Effector memory CD8-positive, alpha-beta T cell (primary cell): ENCODE results near the gene TAF11L11.
"Not testable (repeated sequence)": the region's sequence is repeated elsewhere in the genome, so short reads cannot be mapped to it uniquely, and the experiment has no call there.

ENCODE experiments used
- ATAC-seq: fragments of 150-1000 bp; cut with Tn5 transposase; replicated peaks from 2 replicates; pipeline ENCODE4 v1.10.0; 2021; ENCODE audit warnings: mild to moderate bottlenecking, moderate library complexity
- DNase-seq, 3 experiments: peaks; one replicate each; pipeline ENCODE4 v3.0.0; 2021
- H3K27ac Mint-ChIP-seq, 2 donors: one replicate each; pipeline ENCODE4 v1.8.0; 2022; ENCODE audit warnings: mild to moderate bottlenecking in 2 of 2, mixed read lengths in 2 of 2, moderate library complexity in 2 of 2
- H3K27me3 Mint-ChIP-seq, 2 donors: one replicate each; pipeline ENCODE4 v1.8.0; 2022; ENCODE audit warnings: mixed read lengths in 2 of 2
- H3K36me3 Mint-ChIP-seq: one replicate; pipeline ENCODE4 v1.8.0; 2022; ENCODE audit warnings: mild to moderate bottlenecking, moderate library complexity, mixed read lengths; ENCODE audit not compliant: insufficient read depth
- H3K4me1 Mint-ChIP-seq, 2 donors: one replicate each; pipeline ENCODE4 v1.8.0; 2022; ENCODE audit warnings: low read depth in 2 of 2, mixed read lengths in 2 of 2
- H3K4me3 Mint-ChIP-seq, 2 donors: one replicate each; pipeline ENCODE4 v1.8.0; 2022; ENCODE audit warnings: mild to moderate bottlenecking in 2 of 2, mixed read lengths in 2 of 2, moderate library complexity in 2 of 2
- H3K9me3 Mint-ChIP-seq, 2 donors: one replicate each; pipeline ENCODE4 v1.8.0; 2022; ENCODE audit warnings: mixed read lengths in 2 of 2
- total RNA-seq, 9 experiments: gene quantifications; one replicate each; lab custom pipeline; 2026; lab: John Stamatoyannopoulos, UW

TAF11L11 gene
- total RNA-seq = 0 reads per million in 9 experiments

- not testable (repeated sequence) for H3K36me3 Mint-ChIP-seq, H3K27me3 Mint-ChIP-seq, ATAC-seq, H3K4me3 Mint-ChIP-seq, H3K4me1 Mint-ChIP-seq, DNase-seq, H3K27ac Mint-ChIP-seq
- H3K9me3 Mint-ChIP-seq = peaks cover 7 to 20% of the 10 kb centered on the region in 2 donors
These were observed at the start of gene TAF11L11 for GRCh38 chr5:17603880-17604279. Gene TAF11L11, plus strand, starts transcription at chr5:17604183.

GRCh38 chr5:17585658-17586057 is 18.3 kb upstream of the TAF11L11 start, which contains the start of gene TAF11L7:
Gene TAF11L7, minus strand, starts transcription at chr5:17585758.
- not testable (repeated sequence) for H3K4me3 Mint-ChIP-seq

GRCh38 chr5:17590860-17591259 is 13.1 kb upstream of the TAF11L11 start, which contains the start of gene TAF11L8:
Gene TAF11L8, minus strand, starts transcription at chr5:17590960.
- H3K4me3 Mint-ChIP-seq, H3K9me3 Mint-ChIP-seq: not testable (repeated sequence)

More at GRCh38 chr5:17585658-17586057, 18.3 kb upstream of the TAF11L11 start, which contains the start of gene TAF11L7:
- ATAC-seq, H3K36me3 Mint-ChIP-seq, DNase-seq, H3K27ac Mint-ChIP-seq, H3K4me1 Mint-ChIP-seq, H3K27me3 Mint-ChIP-seq, H3K9me3 Mint-ChIP-seq: not testable (repeated sequence)

GRCh38 chr5:17594255-17594654 is 9.7 kb upstream of the TAF11L11 start, which contains the start of gene TAF11L9:
Gene TAF11L9, minus strand, starts transcription at chr5:17594394.
- not testable (repeated sequence) for H3K4me1 Mint-ChIP-seq, DNase-seq, H3K9me3 Mint-ChIP-seq, H3K4me3 Mint-ChIP-seq, ATAC-seq, H3K36me3 Mint-ChIP-seq, H3K27me3 Mint-ChIP-seq, H3K27ac Mint-ChIP-seq

More at GRCh38 chr5:17590860-17591259, 13.1 kb upstream of the TAF11L11 start, which contains the start of gene TAF11L8:
- not testable (repeated sequence) for H3K27me3 Mint-ChIP-seq, H3K27ac Mint-ChIP-seq, ATAC-seq, H3K4me1 Mint-ChIP-seq, DNase-seq, H3K36me3 Mint-ChIP-seq

GRCh38 chr5:17597728-17598127 is 6.3 kb upstream of the TAF11L11 start, which contains the start of gene TAF11L10:
Gene TAF11L10, minus strand, starts transcription at chr5:17597828.
- H3K27ac Mint-ChIP-seq, H3K36me3 Mint-ChIP-seq, ATAC-seq, H3K27me3 Mint-ChIP-seq, H3K9me3 Mint-ChIP-seq, DNase-seq, H3K4me3 Mint-ChIP-seq, H3K4me1 Mint-ChIP-seq: not testable (repeated sequence)

GRCh38 chr5:17604951-17605350 is 968 bp downstream of the TAF11L11 start:
- DNase-seq = no peak
- H3K4me1 Mint-ChIP-seq = no peaks in the 10 kb centered on the region
- H3K27me3 Mint-ChIP-seq = no peaks in the 10 kb centered on the region
- H3K9me3 Mint-ChIP-seq = peaks cover 7 to 20% of the 10 kb centered on the region in 2 donors
- no peak for ATAC-seq
- no peaks in the 10 kb centered on the region for H3K36me3 Mint-ChIP-seq
- no peak overlapping the region for H3K4me3 Mint-ChIP-seq
- no peak overlapping the region for H3K27ac Mint-ChIP-seq

DNA sequence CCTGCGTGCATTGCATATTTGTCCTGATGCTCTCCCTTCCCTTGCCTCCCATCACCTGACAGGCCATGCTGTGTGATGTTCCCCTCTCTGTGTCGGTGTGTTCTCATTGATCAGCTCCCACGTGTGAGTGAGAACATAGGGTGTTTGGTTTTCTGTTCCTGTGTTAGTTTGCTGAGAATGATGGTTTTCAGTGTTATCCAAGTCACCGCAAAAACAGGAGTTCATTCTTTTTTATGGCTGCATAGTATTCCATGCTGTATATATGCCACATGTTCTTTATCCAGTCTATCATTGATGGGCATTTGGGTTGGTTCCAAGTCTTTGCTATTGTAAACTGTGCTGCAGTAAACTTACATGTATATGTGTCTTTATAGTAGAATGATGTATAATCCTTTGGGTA is 3.5 kb downstream of the TAF11L11 start:
- H3K4me1 Mint-ChIP-seq, H3K4me3 Mint-ChIP-seq, ATAC-seq, H3K27ac Mint-ChIP-seq, H3K27me3 Mint-ChIP-seq, DNase-seq, H3K36me3 Mint-ChIP-seq: not testable (repeated sequence)
- peaks cover 11 to 27% of the 10 kb centered on the region in 2 donors for H3K9me3 Mint-ChIP-seq

- ATAC-seq, H3K4me3 Mint-ChIP-seq, H3K4me1 Mint-ChIP-seq, H3K36me3 Mint-ChIP-seq, H3K27ac Mint-ChIP-seq, DNase-seq, H3K27me3 Mint-ChIP-seq: not testable (repeated sequence)
- peaks cover 9 to 20% of the 10 kb centered on the region in 2 donors for H3K9me3 Mint-ChIP-seq
These were observed 6.1 kb downstream of the TAF11L11 start, which contains the start of gene TAF11L12 for GRCh38 chr5:17610092-17610491. Gene TAF11L12, plus strand, starts transcription at chr5:17610392.

DNA sequence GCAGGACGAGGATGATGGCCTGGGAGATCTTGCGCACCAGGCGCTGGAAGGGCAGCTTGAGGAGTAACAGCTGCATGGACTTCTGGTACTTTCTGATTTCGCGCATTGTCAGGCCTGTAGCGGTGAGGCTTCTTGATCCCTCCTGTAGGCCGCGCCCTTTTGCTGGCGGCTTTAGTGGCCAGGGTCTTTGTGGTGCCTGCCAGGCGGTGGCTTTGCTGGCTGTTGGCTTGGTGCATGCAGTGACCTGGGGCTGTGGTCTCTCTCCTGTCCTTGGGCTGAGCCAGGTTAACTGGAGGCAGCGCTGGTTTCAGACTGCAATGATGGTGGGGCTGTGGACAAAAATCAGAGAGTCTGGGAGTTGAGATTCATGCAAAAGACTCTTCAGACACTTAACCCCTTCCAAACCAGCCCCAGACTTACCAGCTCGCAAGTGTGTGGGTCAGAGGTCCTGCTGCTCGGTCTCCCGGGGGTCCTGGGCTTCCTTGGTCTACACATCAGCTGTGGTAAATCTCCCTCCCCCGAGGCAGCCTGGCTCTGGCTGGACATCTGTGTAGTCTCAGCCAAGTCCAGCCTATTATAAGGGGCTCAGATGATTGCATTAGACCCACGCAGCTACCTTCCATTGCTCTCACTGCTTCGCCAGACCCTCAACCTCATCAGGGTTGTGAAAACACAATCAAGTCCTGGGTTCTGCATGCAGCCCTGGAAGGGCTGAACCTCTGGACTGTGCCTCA is 11.1 kb downstream of the TAF11L11 start:
- H3K27ac Mint-ChIP-seq = no peak overlapping the region
- no peaks in the 10 kb centered on the region for H3K4me1 Mint-ChIP-seq
- no peaks in the 10 kb centered on the region for H3K27me3 Mint-ChIP-seq
- peaks cover 10 to 25% of the 10 kb centered on the region in 2 donors for H3K9me3 Mint-ChIP-seq
- DNase-seq (no peak), ATAC-seq (no peak)
- H3K36me3 Mint-ChIP-seq = no peaks in the 10 kb centered on the region
- H3K4me3 Mint-ChIP-seq = no peak overlapping the region

GRCh38 chr5:17619354-17619753 is 15.4 kb downstream of the TAF11L11 start:
- H3K9me3 Mint-ChIP-seq = peaks cover 4 to 32% of the 10 kb centered on the region in 2 donors
- H3K27me3 Mint-ChIP-seq = no peaks in the 10 kb centered on the region
- H3K4me1 Mint-ChIP-seq = no peaks in the 10 kb centered on the region
- H3K36me3 Mint-ChIP-seq = no peaks in the 10 kb centered on the region
- no peak overlapping the region for H3K27ac Mint-ChIP-seq
- DNase-seq = no peak
- ATAC-seq = no peak
- no peak overlapping the region for H3K4me3 Mint-ChIP-seq

DNA sequence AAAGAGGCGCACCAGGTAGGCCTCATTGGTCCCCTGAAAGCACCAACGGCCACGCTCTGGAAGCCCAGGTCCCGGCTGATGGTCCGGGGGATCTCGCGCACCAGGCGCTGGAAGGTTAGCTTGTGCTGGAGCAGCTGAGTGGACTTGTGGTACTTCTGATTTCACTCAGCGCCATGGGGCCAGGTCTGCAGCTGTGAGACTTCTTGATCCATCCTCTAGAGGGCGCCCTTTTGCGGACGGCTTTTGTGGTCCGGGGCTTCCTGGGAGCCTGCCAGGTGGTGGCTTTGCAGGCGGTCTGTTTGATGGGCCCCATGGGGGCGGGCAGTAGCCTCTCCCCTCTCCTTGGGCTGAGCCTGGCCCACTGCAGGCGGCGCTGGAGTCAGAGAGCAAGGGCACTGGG is 16.6 kb downstream of the TAF11L11 start:
- H3K36me3 Mint-ChIP-seq = no peaks in the 10 kb centered on the region
- ATAC-seq (no peak), DNase-seq (no peak)
- peaks cover 4 to 32% of the 10 kb centered on the region in 2 donors for H3K9me3 Mint-ChIP-seq
- H3K4me3 Mint-ChIP-seq = no peak overlapping the region
- no peaks in the 10 kb centered on the region for H3K4me1 Mint-ChIP-seq
- H3K27me3 Mint-ChIP-seq = no peaks in the 10 kb centered on the region
- H3K27ac Mint-ChIP-seq = no peak overlapping the region

- no peak overlapping the region for H3K4me3 Mint-ChIP-seq
- no peaks in the 10 kb centered on the region for H3K27me3 Mint-ChIP-seq
- no peak for DNase-seq
- no peak overlapping the region for H3K27ac Mint-ChIP-seq
- H3K36me3 Mint-ChIP-seq = no peaks in the 10 kb centered on the region
- no peak for ATAC-seq
- H3K9me3 Mint-ChIP-seq = peaks cover 4 to 14% of the 10 kb centered on the region in 2 donors
- H3K4me1 Mint-ChIP-seq = no peaks in the 10 kb centered on the region
These were observed 21.7 kb downstream of the TAF11L11 start for GRCh38 chr5:17625686-17626085.

GRCh38 chr5:17631788-17632187 is 27.8 kb downstream of the TAF11L11 start, which contains the start of gene TAF11L13:
Gene TAF11L13, plus strand, starts transcription at chr5:17632088.
- not testable (repeated sequence) for H3K4me1 Mint-ChIP-seq, ATAC-seq, H3K36me3 Mint-ChIP-seq, DNase-seq, H3K4me3 Mint-ChIP-seq, H3K27me3 Mint-ChIP-seq, H3K27ac Mint-ChIP-seq
- H3K9me3 Mint-ChIP-seq = peaks cover 8 to 12% of the 10 kb centered on the region in 2 donors

GRCh38 chr5:17634160-17634559 is 30.2 kb downstream of the TAF11L11 start, which contains the start of gene TAF11L14:
Gene TAF11L14, plus strand, starts transcription at chr5:17634460.
- ATAC-seq (no peak), DNase-seq (no peak)
- no peaks in the 10 kb centered on the region for H3K27me3 Mint-ChIP-seq
- no peaks in the 10 kb centered on the region for H3K36me3 Mint-ChIP-seq
- no peak within 1 kb of the TSS for H3K27ac Mint-ChIP-seq
- H3K4me3 Mint-ChIP-seq = no peak within 1 kb of the TSS
- peaks cover 8% of the 10 kb centered on the region in 2 donors for H3K9me3 Mint-ChIP-seq
- H3K4me1 Mint-ChIP-seq = no peaks in the 10 kb centered on the region
